HepG2 (cell line): ENCODE results near the gene PASK. TPM values are rescaled to one million over a fixed set of nuclear protein-coding genes. Genes with fewer than 3 reads are reported as not detected.

Experiments used
- ATAC-seq: fragments of 200-7000 bp; cut with Tn5 transposase; 3 replicates; pipeline ENCODE4 v1.9.1; 2020; ENCODE audit warnings: mild to moderate bottlenecking, moderate library complexity
- BruUV-seq: library from RNA; stranded (reverse); fragments of 400-500 nt; replicated peaks from 2 replicates; lab custom pipeline; 2021; lab: Mats Ljungman, UMichigan
- CTCF ChIA-PET: fragments of 300-600 bp; formaldehyde crosslinking; extraction: SDS; loops from one replicate; lab custom pipeline; 2021; ENCODE audit warnings: low total read pairs, inconsistent platforms, low intra/inter-chr PET ratio; lab: Yijun Ruan, JAX
- POLR2A ChIA-PET: fragments of 350-600 bp; sonication (Branson Sonifier 250); formaldehyde crosslinking; loops from one replicate; lab custom pipeline; 2020; ENCODE audit warnings: antibody characterized with exemption, inconsistent platforms; lab: Yijun Ruan, JAX
- DNase-seq: peaks from one replicate; pipeline ENCODE4 v3.0.0-alpha.2; 2015; ENCODE audit warnings: low spot score
- FAIRE-seq: peaks from 3 replicates; lab custom pipeline; 2011; peaks lifted over from hg19 to GRCh38; lab: Jason Lieb, UNC
- H2AFZ ChIP-seq: one replicate; pipeline ENCODE4 v1.6.1; 2011; ENCODE audit warnings: low read length, inconsistent platforms
- H3K27ac ChIP-seq: fragments of 300-600 bp; 3 replicates; pipeline ENCODE4 v1.8.0; 2011; ENCODE audit warnings: mixed run types, mild to moderate bottlenecking, mixed read lengths, low read length, inconsistent platforms; ENCODE audit not compliant: insufficient read depth; ENCODE audit errors: extremely low read length
- H3K27me3 ChIP-seq, 2 experiments: fragments of 200-600 bp in 1 of 2; 2 replicates in 1 of 2; 3 replicates in 1 of 2; pipeline versions ENCODE4 v1.6.0 to v1.8.0; 2011; ENCODE audit warnings: low read length in 2 of 2, mild to moderate bottlenecking in 2 of 2, moderate library complexity in 2 of 2, inconsistent platforms in 1 of 2; ENCODE audit not compliant: insufficient read depth in 2 of 2, control insufficient read depth in 1 of 2
- H3K36me3 ChIP-seq, 2 experiments: fragments of 200-600 bp in 1 of 2; replicated peaks in 1 of 2; 2 replicates in 1 of 2; 3 replicates in 1 of 2; pipeline versions ENCODE4 v1.5.1 to v1.8.0; 2011; ENCODE audit warnings: low read length in 2 of 2, inconsistent platforms in 1 of 2; ENCODE audit not compliant: insufficient read depth in 2 of 2, control insufficient read depth in 1 of 2
- H3K4me1 ChIP-seq: 2 replicates; pipeline ENCODE4 v1.5.1; 2012; ENCODE audit warnings: low read length, inconsistent platforms; ENCODE audit not compliant: insufficient read depth
- H3K4me2 ChIP-seq: 2 replicates; pipeline ENCODE4 v1.6.0; 2011; ENCODE audit warnings: low read depth, low read length, inconsistent platforms
- H3K4me3 ChIP-seq, 3 experiments: fragments of 200-600 bp in 1 of 3; sonication (generic), shearing (Covaris generic) in 1 of 3; replicated peaks in 1 of 3; 2 replicates each; pipeline ENCODE4 v1.5.1; 2011 to 2016; ENCODE audit warnings: low read length in 3 of 3, inconsistent platforms in 2 of 3, low read depth in 2 of 3, mild to moderate bottlenecking in 2 of 3, control low read depth in 1 of 3, mixed read lengths in 1 of 3; ENCODE audit not compliant: insufficient read depth in 1 of 3
- H3K79me2 ChIP-seq: one replicate; pipeline ENCODE4 v1.6.1; 2011; ENCODE audit warnings: low read length, inconsistent platforms; ENCODE audit not compliant: insufficient read depth
- H3K9ac ChIP-seq: 2 replicates; pipeline ENCODE4 v1.6.0; 2011; ENCODE audit warnings: mild to moderate bottlenecking, low read depth, low read length, inconsistent platforms; ENCODE audit not compliant: insufficient read depth
- H3K9me3 ChIP-seq: 2 replicates; pipeline ENCODE4 v1.5.1; 2012; ENCODE audit warnings: mild to moderate bottlenecking, low read length
- H4K20me1 ChIP-seq: 2 replicates; pipeline ENCODE4 v1.6.0; 2011; ENCODE audit warnings: inconsistent platforms, mild to moderate bottlenecking, low read length, moderate library complexity; ENCODE audit not compliant: insufficient read depth
- ARNTL ChIP-seq: sonication (generic); formaldehyde crosslinking; IDR thresholded peaks from 2 replicates; pipeline ENCODE4 v1.4.0; 2020; ENCODE audit warnings: mild to moderate bottlenecking, missing genetic modification reagents
- GMEB2 ChIP-seq: IDR thresholded peaks from 2 replicates; pipeline ENCODE4 v1.6.1; 2016; ENCODE audit warnings: missing biosample characterization, missing genetic modification reagents, low read depth
- MNT ChIP-seq: fragments of 450-650 bp; IDR thresholded peaks from 2 replicates; pipeline ENCODE4 v1.6.1; 2016
- TP53 ChIP-seq: sonication (generic); formaldehyde crosslinking; conservative IDR thresholded peaks from 2 replicates; pipeline ENCODE4 v1.4.0; 2020; ENCODE audit warnings: missing genetic modification reagents
- ZXDC ChIP-seq: sonication (generic); formaldehyde crosslinking; IDR thresholded peaks from 2 replicates; pipeline ENCODE4 v1.5.0; 2020; ENCODE audit warnings: mild to moderate bottlenecking, missing genetic modification reagents
- WGBS: methylation state at CpG from one replicate; pipeline ENCODE4 v1.1.6; 2017; ENCODE audit warnings: low lambda C conversion rate; 5-methylcytosine and 5-hydroxymethylcytosine counted together
- in situ Hi-C: cut with HindIII; loops from 2 replicates; pipeline ENCODE4 v1.10.0; 2017; ENCODE audit warnings: low pct_unique_long_range_greater_than_20kb; ENCODE audit not compliant: extremely low pct_ligation_motif_present
- intact Hi-C: fragments of 100-400 bp; cut with micrococcal nuclease; formaldehyde crosslinking; loops from one replicate; pipeline ENCODE4 v1.10.0; 2022; ENCODE audit not compliant: unreplicated experiment
- polyA plus RNA-seq, 8 experiments: library from polyadenylated mRNA; depleted of rRNA in 3 of 8; stranded (reverse) in 7 of 8; unstranded in 1 of 8; fragments of >200 nt; fragmentation: Illumina TruSeq in 4 of 8; extraction: Trizol in 4 of 8; gene quantifications; 2 replicates each; pipeline versions ENCODE4 v1.2.1 to v1.2.3, GENCODE V29; 2011 to 2016; ENCODE audit warnings: low read depth in 4 of 8, missing spikeins in 1 of 8, mixed read lengths in 1 of 8; ENCODE audit not compliant: insufficient read depth in 1 of 8
- total RNA-seq, 5 experiments: library from RNA; depleted of rRNA; stranded (reverse); fragments of >200 nt; fragmentation: Illumina TruSeq; extraction: Trizol; gene quantifications; 2 replicates each; pipeline ENCODE4 v1.2.3, GENCODE V29; 2016; ENCODE audit warnings: low read depth in 1 of 5
- TF ChIP-seq, protein P1 (sequence below): IDR thresholded peaks from 2 replicates; pipeline ENCODE4 v1.6.1; 2016; ENCODE audit warnings: missing compliant biosample characterization, missing genetic modification reagents, borderline replicate concordance

Gene PASK
- total and polyA plus RNA-seq, 2 of the 13 experiments (the other 11 are each of a cell fraction or from before 2014, with no cell fraction given) = 6.9 to 17.0 TPM

DNA sequence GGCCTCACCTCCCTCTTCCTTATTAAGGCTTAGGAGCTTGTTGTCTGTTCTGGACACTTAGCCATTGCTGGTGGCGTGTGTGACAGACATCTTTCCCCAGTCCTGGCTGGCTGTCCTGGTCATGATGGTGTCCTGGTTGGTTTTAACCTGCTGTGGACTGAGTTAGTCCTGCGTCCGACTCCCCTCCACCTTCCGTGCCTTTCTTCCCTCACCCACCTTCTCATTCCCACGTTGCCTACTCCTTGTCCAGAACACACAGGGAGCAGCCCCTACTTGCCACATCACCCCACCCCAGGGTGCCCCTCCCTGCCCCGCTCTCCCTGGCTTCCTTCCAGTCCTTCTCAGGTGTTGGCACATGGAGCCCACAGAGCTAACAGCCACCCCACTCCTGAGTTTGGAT lies 48.7 kb upstream of the PASK start:
- WGBS = 63% methylated on average over 6 of the region's 6 CpGs
- ATAC-seq = no peak

More for the DNA sequence above, 48.7 kb upstream of the PASK start:
- intact Hi-C loops (no loop called here), in situ Hi-C loops (loop anchor here (5.0 kb wide), 1 partner anchor 356 kb away; no protein-coding TSS in a partner anchor)
- Histone ChIP-seq H3K36me3 (no peaks in the 10 kb centered on the region), H3K27me3 (peaks cover 21 to 72% of the 10 kb centered on the region in 2 experiments), H3K4me1 (peaks cover 27% of the 10 kb centered on the region), H3K79me2 (no peaks in the 10 kb centered on the region), H3K4me2 (no peak overlapping the region), H3K27ac (no peak overlapping the region), H3K9ac (no peak overlapping the region)
- no peak for FAIRE-seq
- CTCF ChIA-PET = no interaction called here
- BruUV-seq = no TSS peak
- POLR2A ChIA-PET = no interaction called here
- TF ChIP-seq TP53 (no peak), ZXDC (CRISPR knock-in tag) (no peak), GMEB2 (no peak), ARNTL (CRISPR knock-in tag) (no peak), MNT (no peak)
- TF ChIP-seq, protein P1, sequence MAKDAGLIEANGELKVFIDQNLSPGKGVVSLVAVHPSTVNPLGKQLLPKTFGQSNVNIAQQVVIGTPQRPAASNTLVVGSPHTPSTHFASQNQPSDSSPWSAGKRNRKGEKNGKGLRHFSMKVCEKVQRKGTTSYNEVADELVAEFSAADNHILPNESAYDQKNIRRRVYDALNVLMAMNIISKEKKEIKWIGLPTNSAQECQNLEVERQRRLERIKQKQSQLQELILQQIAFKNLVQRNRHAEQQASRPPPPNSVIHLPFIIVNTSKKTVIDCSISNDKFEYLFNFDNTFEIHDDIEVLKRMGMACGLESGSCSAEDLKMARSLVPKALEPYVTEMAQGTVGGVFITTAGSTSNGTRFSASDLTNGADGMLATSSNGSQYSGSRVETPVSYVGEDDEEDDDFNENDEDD (CRISPR knock-in tag) = no peak
- TF ChIP-seq, all 625 proteins: peak for 0
- H3K9me3 ChIP-seq = no peaks in the 10 kb centered on the region
- no peak for DNase-seq
- H2AFZ ChIP-seq = no peak overlapping the region
- no peak overlapping the region for H3K4me3 ChIP-seq
- H4K20me1 ChIP-seq = no peaks in the 10 kb centered on the region
